Omental fat pad (tissue), 4 donors: Measurements from ENCODE around the gene SLC18A3. TPM values are rescaled to one million over a fixed set of nuclear protein-coding genes. Genes with fewer than 3 reads are reported as not detected.

ENCODE experiments used
- ATAC-seq: fragments of 150-250 bp; one replicate; pipeline ENCODE4 v1.9.1; 2016; ENCODE audit warnings: mild to moderate bottlenecking, moderate library complexity; ENCODE audit not compliant: low FRiP score
- DNase-seq: peaks from one replicate; pipeline ENCODE4 v3.0.0-alpha.2; 2019; ENCODE audit warnings: low spot score
- CTCF ChIP-seq, 3 donors: fragments of 450-650 bp; IDR thresholded peaks; one replicate each; pipeline ENCODE4 v1.5.1; 2016 to 2017; ENCODE audit warnings: antibody characterized with exemption in 3 of 3, mild to moderate bottlenecking in 3 of 3, moderate library complexity in 2 of 3
- total RNA-seq, 4 donors: library from RNA; depleted of rRNA; stranded (reverse); fragments of >200 nt; gene quantifications; one replicate each; pipeline ENCODE4 v1.1.0, GENCODE V29; 2016

Gene SLC18A3
- total RNA-seq, 4 donors from 2014 or later: not detected

- DNase-seq (no peak), ATAC-seq (no peak)
- no peak for TF ChIP-seq CTCF (IDR thresholded peaks at IDR 0.05)
Measured at GRCh38 chr10:49656845-49657493, 46.9 kb downstream of the SLC18A3 start.

GRCh38 chr10:49657606-49658005 lies 47.5 kb downstream of the SLC18A3 start:
- ATAC-seq (no peak), DNase-seq (no peak)
- no peak for TF ChIP-seq CTCF (IDR thresholded peaks at IDR 0.05)

GRCh38 chr10:49661140-49661856 lies 51.2 kb downstream of the SLC18A3 start:
- no peak for ATAC-seq
- no peak for DNase-seq
- no peak for TF ChIP-seq CTCF (IDR thresholded peaks at IDR 0.05)

Other genes starting within 250 kb of the SLC18A3 start
- gene DRGX, start 214.2 kb upstream of the SLC18A3 start, total RNA-seq: not detected
- 10 to 100 TPM; 11.5 to 16.7 (median 11.8) TPM for gene ERCC6, start 71.2 kb upstream of the SLC18A3 start, total RNA-seq
- gene CHAT, start 3.7 kb downstream of the SLC18A3 start, total RNA-seq: not detected
- gene C10orf53, start 69.3 kb downstream of the SLC18A3 start, total RNA-seq: not detected
- 1 to 10 TPM in 1 of 4 donors, under 1 TPM in 1, not detected in 2; 0.65 to 1.2 TPM for gene OGDHL, start 152.0 kb downstream of the SLC18A3 start, total RNA-seq